ENCODE data around the gene LHFPL6.
A peak's percentile ranks its signal among the peaks of the same experiment; 100 is the strongest.

Gene LHFPL6

DNA sequence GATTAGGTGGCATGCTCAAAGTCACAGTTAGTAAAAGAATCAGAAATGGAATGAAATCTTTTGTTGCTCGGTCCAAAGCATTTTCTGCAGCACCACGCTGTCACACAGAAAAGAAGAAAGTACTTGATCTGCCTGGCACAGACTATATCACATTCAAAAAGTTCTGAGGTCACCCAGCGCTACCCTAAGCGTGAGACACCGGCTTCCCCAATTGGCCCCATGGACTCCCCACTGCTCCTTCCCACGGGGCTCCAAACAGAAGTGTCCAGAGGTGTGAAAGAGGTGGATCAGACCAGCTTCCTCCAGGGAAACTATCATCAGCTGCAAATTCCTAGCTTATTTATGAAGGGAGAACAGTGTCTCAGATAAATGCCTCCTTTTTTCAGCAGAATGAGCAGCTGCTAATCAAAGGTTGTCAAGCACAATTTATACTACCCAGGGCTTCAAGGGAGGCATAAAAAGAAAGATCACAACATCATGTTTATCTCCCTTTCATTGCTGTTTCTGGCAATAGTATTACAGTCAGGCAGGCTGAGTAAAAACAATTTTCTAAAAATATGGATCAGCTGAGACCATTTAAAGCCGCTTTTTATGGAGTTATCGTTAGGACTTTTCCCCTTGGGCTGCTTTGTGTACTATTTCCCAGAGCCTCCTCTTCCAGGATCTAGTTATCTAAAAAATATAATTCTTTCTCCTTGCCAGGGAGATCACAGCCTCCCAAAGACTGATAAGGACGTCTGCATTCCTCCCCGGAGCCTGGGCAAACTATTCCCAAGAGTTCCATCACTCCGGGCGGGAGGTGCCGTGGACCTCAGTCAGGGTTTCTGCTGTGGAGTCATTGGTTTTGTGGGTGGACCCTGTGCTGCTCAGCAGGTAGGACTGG lies 208.0 kb downstream of the LHFPL6 start:
- no peaks in the 10 kb centered on the region for H3K36me3 ChIP-seq (ENCODE audit: control insufficient read depth, insufficient read depth, low read length)
- H3K18ac ChIP-seq (ENCODE audit: low read length): no peak overlapping the region
- H3K4me1 ChIP-seq (ENCODE audit: control insufficient read depth, low read depth, low read length): peaks cover 10% of the 10 kb centered on the region
- H2AK5ac ChIP-seq (ENCODE audit: low read length): no peak overlapping the region
- no peak overlapping the region for H4K8ac ChIP-seq (ENCODE audit: low read depth, low read length)
- H2BK120ac ChIP-seq (ENCODE audit: low read depth, low read length): no peak overlapping the region
- H3K4ac ChIP-seq (ENCODE audit: low read depth, low read length): no peak overlapping the region
- peaks cover 2% of the 10 kb centered on the region for H3K27me3 ChIP-seq (ENCODE audit: insufficient read depth, low read length, poor library complexity)
- no peak overlapping the region for H3K56ac ChIP-seq (ENCODE audit: low read length)
- H2BK5ac ChIP-seq (ENCODE audit: low read length): no peak overlapping the region
- H3K9ac ChIP-seq (ENCODE audit: low read length): no peak overlapping the region
- no peak overlapping the region for H3K27ac ChIP-seq (ENCODE audit: low read depth, low read length)
- no peak overlapping the region for H2BK15ac ChIP-seq (replicated peaks; ENCODE audit: low read depth)
- H3K79me1 ChIP-seq (ENCODE audit: low read length): no peaks in the 10 kb centered on the region
- no peaks in the 10 kb centered on the region for H3K79me2 ChIP-seq (ENCODE audit: control insufficient read depth, insufficient read depth, low read length)
- H3K4me3 ChIP-seq (ENCODE audit: low read length): no peak overlapping the region
- no CpG with 5 or more reads among the region's 13 CpGs for WGBS (ENCODE audit: extremely low coverage, insufficient coverage, low lambda C conversion rate)
- H4K5ac ChIP-seq (ENCODE audit: low read length): no peak overlapping the region
- no peak overlapping the region for H3K23ac ChIP-seq (ENCODE audit: low read length)
- peak; percentile 81 for DNase-seq
- no peak overlapping the region for H3K4me2 ChIP-seq (ENCODE audit: low read length)

DNA sequence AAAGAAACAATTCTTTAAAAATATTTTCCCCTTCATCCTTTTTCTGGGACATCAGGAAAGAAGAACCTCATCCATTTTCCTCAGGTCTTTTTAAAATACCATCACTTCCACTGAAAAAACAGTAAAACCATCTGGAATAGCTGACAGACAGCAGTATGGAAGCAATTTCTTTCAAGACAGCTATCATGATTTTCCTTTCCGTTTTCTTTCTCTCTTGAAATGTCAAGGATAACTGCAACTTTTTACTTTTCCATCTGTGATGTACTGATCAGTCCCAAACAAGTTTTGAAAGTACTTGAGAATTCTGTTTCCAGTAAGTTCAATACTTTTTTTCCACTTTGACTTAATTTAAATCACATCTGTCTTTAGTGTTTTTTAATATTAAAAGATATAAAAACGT lies 211.2 kb downstream of the LHFPL6 start:
- Histone ChIP-seq H2BK120ac (ENCODE audit: low read depth, low read length) (no peak overlapping the region), H3K23ac (ENCODE audit: low read length) (no peak overlapping the region), H4K5ac (ENCODE audit: low read length) (no peak overlapping the region), H3K27ac (ENCODE audit: low read depth, low read length) (no peak overlapping the region), H3K9ac (ENCODE audit: low read length) (no peak overlapping the region), H3K36me3 (ENCODE audit: control insufficient read depth, insufficient read depth, low read length) (no peaks in the 10 kb centered on the region), H3K27me3 (ENCODE audit: insufficient read depth, low read length, poor library complexity) (peaks cover 13% of the 10 kb centered on the region), H3K4me2 (ENCODE audit: low read length) (no peak overlapping the region), H3K79me2 (ENCODE audit: control insufficient read depth, insufficient read depth, low read length) (no peaks in the 10 kb centered on the region), H3K18ac (ENCODE audit: low read length) (no peak overlapping the region), H2BK5ac (ENCODE audit: low read length) (no peak overlapping the region), H3K79me1 (ENCODE audit: low read length) (no peaks in the 10 kb centered on the region), H3K4me3 (ENCODE audit: low read length) (no peak overlapping the region), H3K4ac (ENCODE audit: low read depth, low read length) (no peak overlapping the region), H2AK5ac (ENCODE audit: low read length) (no peak overlapping the region), H4K8ac (ENCODE audit: low read depth, low read length) (no peak overlapping the region), H3K56ac (ENCODE audit: low read length) (no peak overlapping the region), H2BK15ac (replicated peaks; ENCODE audit: low read depth) (no peak overlapping the region), H3K4me1 (ENCODE audit: control insufficient read depth, low read depth, low read length) (peaks cover 12% of the 10 kb centered on the region)
- no CpG with 5 or more reads among the region's 2 CpGs for WGBS (ENCODE audit: extremely low coverage, insufficient coverage, low lambda C conversion rate)
- no peak for DNase-seq

GRCh38 chr13:39389013-39389412 lies 214.0 kb downstream of the LHFPL6 start:
- H3K4ac ChIP-seq (ENCODE audit: low read depth, low read length): no peak overlapping the region
- H2BK5ac ChIP-seq (ENCODE audit: low read length): no peak overlapping the region
- H4K8ac ChIP-seq (ENCODE audit: low read depth, low read length): no peak overlapping the region
- no peaks in the 10 kb centered on the region for H3K79me1 ChIP-seq (ENCODE audit: low read length)
- H3K27me3 ChIP-seq (ENCODE audit: insufficient read depth, low read length, poor library complexity): peaks cover 13% of the 10 kb centered on the region
- no peak for DNase-seq
- no peaks in the 10 kb centered on the region for H3K79me2 ChIP-seq (ENCODE audit: control insufficient read depth, insufficient read depth, low read length)
- no peak overlapping the region for H3K9ac ChIP-seq (ENCODE audit: low read length)
- no peak overlapping the region for H3K18ac ChIP-seq (ENCODE audit: low read length)
- WGBS (ENCODE audit: extremely low coverage, insufficient coverage, low lambda C conversion rate): no CpG with 5 or more reads among the region's 5 CpGs
- H3K36me3 ChIP-seq (ENCODE audit: control insufficient read depth, insufficient read depth, low read length): no peaks in the 10 kb centered on the region
- no peak overlapping the region for H3K4me3 ChIP-seq (ENCODE audit: low read length)
- H4K5ac ChIP-seq (ENCODE audit: low read length): no peak overlapping the region
- no peak overlapping the region for H2AK5ac ChIP-seq (ENCODE audit: low read length)
- H3K4me2 ChIP-seq (ENCODE audit: low read length): no peak overlapping the region
- H3K4me1 ChIP-seq (ENCODE audit: control insufficient read depth, low read depth, low read length): peaks cover 15% of the 10 kb centered on the region
- no peak overlapping the region for H3K27ac ChIP-seq (ENCODE audit: low read depth, low read length)
- H3K23ac ChIP-seq (ENCODE audit: low read length): no peak overlapping the region
- H3K56ac ChIP-seq (ENCODE audit: low read length): no peak overlapping the region
- no peak overlapping the region for H2BK15ac ChIP-seq (replicated peaks; ENCODE audit: low read depth)
- no peak overlapping the region for H2BK120ac ChIP-seq (ENCODE audit: low read depth, low read length)

DNA sequence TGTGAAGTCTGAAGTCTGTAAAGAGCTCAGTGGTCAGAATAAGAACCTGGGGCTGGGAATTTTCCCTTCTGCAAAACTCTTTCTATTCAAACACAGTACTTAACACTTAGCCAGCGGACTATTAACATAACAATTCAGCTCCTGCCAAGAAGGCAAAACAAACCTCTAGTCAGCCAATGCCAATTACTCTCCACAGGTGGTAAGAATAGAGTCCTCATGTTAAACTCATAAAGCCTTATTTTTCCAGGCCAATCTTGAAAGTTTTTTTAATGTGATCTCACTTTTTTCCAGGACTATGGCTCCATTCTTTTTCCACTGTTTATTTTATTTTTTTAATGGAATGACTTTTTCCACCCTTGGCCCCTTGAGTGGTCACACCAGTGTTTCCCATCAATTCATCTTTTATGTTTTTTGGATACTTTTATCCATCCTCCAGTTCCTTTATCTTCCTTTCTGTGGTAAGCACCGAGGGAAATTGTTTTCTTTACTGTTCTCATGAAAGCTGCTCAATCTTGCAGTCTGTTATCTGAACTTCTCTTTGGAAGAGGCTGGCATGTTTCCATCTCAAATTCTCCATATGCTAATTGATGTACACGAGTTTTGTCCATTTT lies 217.3 kb downstream of the LHFPL6 start:
- Histone ChIP-seq H3K9ac (ENCODE audit: low read length) (no peak overlapping the region), H2BK120ac (ENCODE audit: low read depth, low read length) (no peak overlapping the region), H3K18ac (ENCODE audit: low read length) (peak overlapping the region; percentile 89), H2BK15ac (replicated peaks; ENCODE audit: low read depth) (no peak overlapping the region), H3K36me3 (ENCODE audit: control insufficient read depth, insufficient read depth, low read length) (no peaks in the 10 kb centered on the region), H3K4me3 (ENCODE audit: low read length) (no peak overlapping the region), H3K79me1 (ENCODE audit: low read length) (no peaks in the 10 kb centered on the region), H3K56ac (ENCODE audit: low read length) (no peak overlapping the region), H4K8ac (ENCODE audit: low read depth, low read length) (no peak overlapping the region), H3K27ac (ENCODE audit: low read depth, low read length) (peak overlapping the region; percentile 56), H3K4me1 (ENCODE audit: control insufficient read depth, low read depth, low read length) (peaks cover 18% of the 10 kb centered on the region), H3K4me2 (ENCODE audit: low read length) (no peak overlapping the region), H2AK5ac (ENCODE audit: low read length) (no peak overlapping the region), H3K23ac (ENCODE audit: low read length) (no peak overlapping the region), H4K5ac (ENCODE audit: low read length) (no peak overlapping the region), H2BK5ac (ENCODE audit: low read length) (no peak overlapping the region), H3K27me3 (ENCODE audit: insufficient read depth, low read length, poor library complexity) (peaks cover 20% of the 10 kb centered on the region), H3K79me2 (ENCODE audit: control insufficient read depth, insufficient read depth, low read length) (no peaks in the 10 kb centered on the region), H3K4ac (ENCODE audit: low read depth, low read length) (no peak overlapping the region)
- peak; percentile 96 for DNase-seq
- WGBS (ENCODE audit: extremely low coverage, insufficient coverage, low lambda C conversion rate): no CpG with 5 or more reads among the region's 3 CpGs

DNA sequence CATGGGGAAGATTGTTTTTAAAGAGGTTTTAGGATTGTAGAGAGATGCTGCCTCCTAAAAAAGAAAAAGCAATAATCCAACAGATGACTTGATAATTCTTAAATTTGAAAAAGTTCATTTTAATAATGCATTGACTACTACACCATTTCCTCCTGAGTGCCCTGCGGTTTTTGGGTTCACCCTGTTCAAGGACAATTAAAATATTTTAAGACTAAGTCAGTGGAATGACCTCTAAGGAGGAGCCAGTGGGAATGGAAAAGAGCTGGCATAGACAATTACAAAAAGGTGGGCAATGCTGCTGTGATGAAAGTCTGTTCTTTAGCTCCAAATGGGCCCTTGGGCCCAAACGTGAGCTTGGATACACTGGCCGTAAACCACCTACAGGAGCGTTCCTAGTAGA lies 217.8 kb downstream of the LHFPL6 start:
- Histone ChIP-seq H3K23ac (ENCODE audit: low read length) (no peak overlapping the region), H3K4me3 (ENCODE audit: low read length) (no peak overlapping the region), H4K5ac (ENCODE audit: low read length) (no peak overlapping the region), H3K56ac (ENCODE audit: low read length) (no peak overlapping the region), H3K79me1 (ENCODE audit: low read length) (no peaks in the 10 kb centered on the region), H3K9ac (ENCODE audit: low read length) (no peak overlapping the region), H2BK15ac (replicated peaks; ENCODE audit: low read depth) (no peak overlapping the region), H2AK5ac (ENCODE audit: low read length) (no peak overlapping the region), H4K8ac (ENCODE audit: low read depth, low read length) (no peak overlapping the region), H3K27me3 (ENCODE audit: insufficient read depth, low read length, poor library complexity) (peaks cover 20% of the 10 kb centered on the region), H3K18ac (ENCODE audit: low read length) (peak overlapping the region; percentile 88), H3K36me3 (ENCODE audit: control insufficient read depth, insufficient read depth, low read length) (no peaks in the 10 kb centered on the region), H2BK120ac (ENCODE audit: low read depth, low read length) (no peak overlapping the region), H3K4ac (ENCODE audit: low read depth, low read length) (no peak overlapping the region), H3K4me1 (ENCODE audit: control insufficient read depth, low read depth, low read length) (peaks cover 18% of the 10 kb centered on the region), H3K27ac (ENCODE audit: low read depth, low read length) (peak overlapping the region; percentile 56), H3K4me2 (ENCODE audit: low read length) (no peak overlapping the region), H2BK5ac (ENCODE audit: low read length) (no peak overlapping the region), H3K79me2 (ENCODE audit: control insufficient read depth, insufficient read depth, low read length) (no peaks in the 10 kb centered on the region)
- no CpG with 5 or more reads among the region's 4 CpGs for WGBS (ENCODE audit: extremely low coverage, insufficient coverage, low lambda C conversion rate)
- DNase-seq: no peak
